ENCODE measurements around the gene RNF207. TPM values are rescaled to one million over a fixed set of nuclear protein-coding genes. Genes with fewer than 3 reads are reported as not detected.

RNF207 gene
- total RNA-seq, 1 experiment from 2014 or later = 95.4 TPM

- Histone ChIP-seq H3K9me3 (ENCODE audit: low read length) (no peaks in the 10 kb centered on the region), H3K4me2 (ENCODE audit: low read length) (no peak overlapping the region)
Observed at GRCh38 chr1:6249739-6250689, 44.1 kb downstream of the RNF207 start.

GRCh38 chr1:6251233-6251632 lies 45.3 kb downstream of the RNF207 start:
- H3K27ac ChIP-seq (ENCODE audit: low read length) = no peak overlapping the region
- H4K20me1 ChIP-seq (ENCODE audit: low read length) = no peaks in the 10 kb centered on the region
- POLR2A ChIA-PET (ENCODE audit: unreplicated experiment) = no interaction called here
- H3K27me3 ChIP-seq (ENCODE audit: low read length) = no peaks in the 10 kb centered on the region
- CTCF ChIA-PET = no interaction called here
- TF ChIP-seq, protein P1, sequence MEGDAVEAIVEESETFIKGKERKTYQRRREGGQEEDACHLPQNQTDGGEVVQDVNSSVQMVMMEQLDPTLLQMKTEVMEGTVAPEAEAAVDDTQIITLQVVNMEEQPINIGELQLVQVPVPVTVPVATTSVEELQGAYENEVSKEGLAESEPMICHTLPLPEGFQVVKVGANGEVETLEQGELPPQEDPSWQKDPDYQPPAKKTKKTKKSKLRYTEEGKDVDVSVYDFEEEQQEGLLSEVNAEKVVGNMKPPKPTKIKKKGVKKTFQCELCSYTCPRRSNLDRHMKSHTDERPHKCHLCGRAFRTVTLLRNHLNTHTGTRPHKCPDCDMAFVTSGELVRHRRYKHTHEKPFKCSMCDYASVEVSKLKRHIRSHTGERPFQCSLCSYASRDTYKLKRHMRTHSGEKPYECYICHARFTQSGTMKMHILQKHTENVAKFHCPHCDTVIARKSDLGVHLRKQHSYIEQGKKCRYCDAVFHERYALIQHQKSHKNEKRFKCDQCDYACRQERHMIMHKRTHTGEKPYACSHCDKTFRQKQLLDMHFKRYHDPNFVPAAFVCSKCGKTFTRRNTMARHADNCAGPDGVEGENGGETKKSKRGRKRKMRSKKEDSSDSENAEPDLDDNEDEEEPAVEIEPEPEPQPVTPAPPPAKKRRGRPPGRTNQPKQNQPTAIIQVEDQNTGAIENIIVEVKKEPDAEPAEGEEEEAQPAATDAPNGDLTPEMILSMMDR (conservative IDR thresholded peaks at IDR 0.05; ENCODE audit: low read depth, low read length) = no peak
- no peak for TF ChIP-seq EZH2 (IDR thresholded peaks at IDR 0.05; ENCODE audit: low read length, unreplicated experiment)
- no peak for TF ChIP-seq EZH2phosphoT487 (IDR thresholded peaks at IDR 0.05; ENCODE audit: borderline replicate concordance, low read length)
- no peaks in the 10 kb centered on the region for H3K9me2 ChIP-seq (replicated peaks; ENCODE audit: low read length)
- no peak overlapping the region for H3K4me2 ChIP-seq (ENCODE audit: low read length)
- BruUV-seq (replicated peaks) = no TSS peak
- peaks cover 6% of the 10 kb centered on the region; the same call in 1 of the 2 replicates for H3K36me3 ChIP-seq (ENCODE audit: low read depth, low read length)
- no peaks in the 10 kb centered on the region for H3F3A ChIP-seq (ENCODE audit: low read length, unreplicated experiment)
- DNase-seq = no peak
- no peak for ATAC-seq
- H3K4me1 ChIP-seq (ENCODE audit: insufficient read depth, low read length) = peaks cover 13% of the 10 kb centered on the region
- H3K9me3 ChIP-seq (ENCODE audit: low read length) = no peaks in the 10 kb centered on the region
- no peak overlapping the region for H3K4me3 ChIP-seq (ENCODE audit: low read length)
- no peak overlapping the region for H2AFZ ChIP-seq (ENCODE audit: low read length)
- no peak overlapping the region for H3K9ac ChIP-seq (ENCODE audit: low read length)
- intact Hi-C loops (cut with micrococcal nuclease) = no loop called here
- H3K79me2 ChIP-seq (ENCODE audit: low read length) = no peaks in the 10 kb centered on the region

More at GRCh38 chr1:6249739-6250689, 44.1 kb downstream of the RNF207 start:
- Histone ChIP-seq H2AFZ (ENCODE audit: low read length) (no peak overlapping the region), H3K4me3 (ENCODE audit: low read length) (no peak overlapping the region), H3K9ac (ENCODE audit: low read length) (no peak overlapping the region), H3K9me2 (replicated peaks; ENCODE audit: low read length) (no peaks in the 10 kb centered on the region), H3K4me1 (ENCODE audit: insufficient read depth, low read length) (peaks cover 21% of the 10 kb centered on the region), H3K79me2 (ENCODE audit: low read length) (no peaks in the 10 kb centered on the region), H3K36me3 (ENCODE audit: low read depth, low read length) (peaks cover 6% of the 10 kb centered on the region; the same call in 1 of the 2 replicates), H4K20me1 (ENCODE audit: low read length) (no peaks in the 10 kb centered on the region), H3K27ac (ENCODE audit: low read length) (no peak overlapping the region), H3F3A (ENCODE audit: low read length, unreplicated experiment) (no peaks in the 10 kb centered on the region), H3K27me3 (ENCODE audit: low read length) (no peaks in the 10 kb centered on the region)
- no TSS peak for BruUV-seq (replicated peaks)
- ATAC-seq = no peak
- ChIA-PET POLR2A (ENCODE audit: unreplicated experiment) (no interaction called here), CTCF (interaction anchor here (0.5 kb wide), 1 partner anchor 50 kb away, joined by 5 read pairs; no protein-coding TSS in a partner anchor)
- DNase-seq = no peak
- intact Hi-C loops (cut with micrococcal nuclease) = loop anchor here (5.0 kb wide), 1 partner anchor 43 kb away; the partner anchor contains the start of gene RNF207
- TF ChIP-seq EZH2 (IDR thresholded peaks at IDR 0.05; ENCODE audit: low read length, unreplicated experiment) (no peak), EZH2phosphoT487 (IDR thresholded peaks at IDR 0.05; ENCODE audit: borderline replicate concordance, low read length) (no peak)
- TF ChIP-seq, protein P1 (conservative IDR thresholded peaks at IDR 0.05; ENCODE audit: low read depth, low read length) = no peak

Measured in PC-3 (cell line).